Panc1 (cell line): ENCODE data around the gene VSIG10L2. TPM values are rescaled to one million over a fixed set of nuclear protein-coding genes. Genes with fewer than 3 reads are reported as not detected.

Experiments used
- ATAC-seq: fragments of 200-7000 bp; cut with Tn5 transposase; 2 replicates; pipeline ENCODE4 v1.9.1; 2020; ENCODE audit warnings: mild to moderate bottlenecking, moderate library complexity
- BruUV-seq: library from RNA; stranded (reverse); fragments of 400-500 nt; replicated peaks from 2 replicates; lab custom pipeline; 2021; lab: Mats Ljungman, UMichigan
- CTCF ChIA-PET: fragments of 300-600 bp; sonication (Branson Sonifier 250); formaldehyde crosslinking; loops from one replicate; lab custom pipeline; 2022; ENCODE audit warnings: antibody characterized with exemption; lab: Charles Lee
- POLR2A ChIA-PET: fragments of 300-600 bp; sonication (Branson Sonifier 250); formaldehyde crosslinking; loops from one replicate; lab custom pipeline; 2022; ENCODE audit warnings: antibody characterized with exemption; lab: Charles Lee
- DNase-seq: peaks from one replicate; pipeline ENCODE4 v3.0.0-alpha.2; 2010; ENCODE audit warnings: low read depth, low spot score
- H3K27ac ChIP-seq: 2 replicates; pipeline ENCODE4 v1.5.1; 2011; ENCODE audit warnings: mild to moderate bottlenecking, low read length, inconsistent platforms
- H3K27me3 ChIP-seq: fragments of 200-500 bp; sonication (Bioruptor generic); 2 replicates; pipeline ENCODE4 v1.6.0; 2014; ENCODE audit warnings: low read length, inconsistent platforms; ENCODE audit not compliant: control insufficient read depth, insufficient read depth
- H3K36me3 ChIP-seq: fragments of 200-500 bp; sonication (Bioruptor generic); 2 replicates; pipeline ENCODE4 v1.5.1; 2014; ENCODE audit warnings: inconsistent platforms, mild to moderate bottlenecking, low read length, moderate library complexity; ENCODE audit not compliant: control insufficient read depth, insufficient read depth
- H3K4me1 ChIP-seq: 2 replicates; pipeline ENCODE4 v1.5.1; 2011; ENCODE audit warnings: inconsistent platforms, mild to moderate bottlenecking, low read length, moderate library complexity; ENCODE audit not compliant: control insufficient read depth, insufficient read depth
- H3K4me3 ChIP-seq, 2 experiments: 2 replicates each; pipeline ENCODE4 v1.5.1; 2011 to 2012; ENCODE audit warnings: low read depth in 2 of 2, low read length in 2 of 2, mild to moderate bottlenecking in 2 of 2, inconsistent platforms in 1 of 2, moderate library complexity in 1 of 2
- H3K9me3 ChIP-seq: fragments of 200-500 bp; sonication (Bioruptor generic); 2 replicates; pipeline ENCODE4 v1.5.1; 2014; ENCODE audit warnings: low read depth, mild to moderate bottlenecking, inconsistent platforms, low read length, moderate library complexity; ENCODE audit not compliant: control insufficient read depth, insufficient read depth
- CTCF ChIP-seq: fragments of 450-650 bp; IDR thresholded peaks from 2 replicates; pipeline ENCODE4 v1.5.1; 2017; ENCODE audit warnings: mild to moderate bottlenecking
- POLR2AphosphoS5 ChIP-seq: IDR thresholded peaks from 2 replicates; pipeline ENCODE4 v1.6.1; 2012; ENCODE audit warnings: mild to moderate bottlenecking, low read depth, low read length, moderate library complexity
- REST ChIP-seq, 2 experiments: IDR thresholded peaks; 2 replicates each; pipeline ENCODE4 v1.6.1; 2011 to 2012; ENCODE audit warnings: low read depth in 2 of 2, control low read depth in 1 of 2, low read length in 1 of 2, mild to moderate bottlenecking in 1 of 2, moderate library complexity in 1 of 2; ENCODE audit not compliant: insufficient read depth in 1 of 2
- SIN3A ChIP-seq: IDR thresholded peaks from 2 replicates; pipeline ENCODE4 v1.6.1; 2012; ENCODE audit warnings: low read depth, mild to moderate bottlenecking, low read length, moderate library complexity, borderline replicate concordance; ENCODE audit not compliant: insufficient read depth
- TCF7L2 ChIP-seq: IDR thresholded peaks from 2 replicates; pipeline ENCODE4 v1.6.1; 2011; ENCODE audit warnings: mild to moderate bottlenecking, low read depth, low read length, inconsistent platforms
- in situ Hi-C: cut with HindIII; loops from 2 replicates; pipeline ENCODE4 v1.10.0; 2016; ENCODE audit warnings: low sequenced_read_pairs, low pct_unique_long_range_greater_than_20kb
- intact Hi-C: fragments of 100-400 bp; cut with micrococcal nuclease; formaldehyde crosslinking; loops from one replicate; pipeline ENCODE4 v1.10.0; 2022; ENCODE audit not compliant: unreplicated experiment
- total RNA-seq: library from RNA; stranded (reverse); gene quantifications from one replicate; pipeline ENCODE4 v1.2.1, GENCODE V29; 2021; ENCODE audit not compliant: unreplicated experiment

Gene VSIG10L2
- total RNA-seq, 1 experiment from 2014 or later = not detected

- Histone ChIP-seq H3K27ac (no peak overlapping the region), H3K9me3 (no peaks in the 10 kb centered on the region), H3K4me1 (no peaks in the 10 kb centered on the region), H3K36me3 (no peaks in the 10 kb centered on the region), H3K27me3 (no peaks in the 10 kb centered on the region), H3K4me3 (no peak overlapping the region)
- in situ Hi-C loops = no loop called here
- DNase-seq (no peak), ATAC-seq (no peak)
- TF ChIP-seq SIN3A (no peak), POLR2AphosphoS5 (no peak), REST (IDR thresholded peaks at IDR 0.05; ENCODE audit: insufficient read depth in 1 of 2, low read depth in 2 of 2, low read length in 1 of 2) (no peak), CTCF (no peak), TCF7L2 (no peak)
- POLR2A ChIA-PET = no interaction called here
- CTCF ChIA-PET = no interaction called here
- no TSS peak for BruUV-seq
- intact Hi-C loops = no loop called here
These were observed 9.2 kb downstream of the VSIG10L2 start for GRCh38 chr11:125954945-125955640.

DNA sequence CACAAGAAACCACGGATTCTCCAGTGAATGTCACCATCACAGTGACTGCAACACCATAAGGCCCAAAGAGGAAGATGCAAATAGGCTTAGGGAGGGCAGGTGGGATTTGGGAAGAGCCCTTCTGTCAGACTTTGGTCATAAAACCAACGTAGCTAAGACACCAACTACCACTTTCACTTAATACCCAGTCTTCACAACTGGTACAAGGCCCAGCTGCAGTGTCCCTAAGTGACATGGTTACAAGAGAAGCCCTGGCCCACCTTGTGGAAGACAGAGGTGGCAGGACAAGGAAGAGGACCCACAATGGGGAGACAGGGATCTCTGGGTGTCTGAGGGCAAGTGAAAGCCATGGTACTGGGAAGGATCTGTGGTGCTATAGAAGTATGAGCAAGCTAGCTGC is 10.0 kb downstream of the VSIG10L2 start:
- no peak for ATAC-seq
- in situ Hi-C loops = no loop called here
- BruUV-seq = no TSS peak
- DNase-seq = no peak
- Histone ChIP-seq H3K4me3 (no peak overlapping the region), H3K27me3 (no peaks in the 10 kb centered on the region), H3K27ac (no peak overlapping the region), H3K9me3 (no peaks in the 10 kb centered on the region), H3K4me1 (no peaks in the 10 kb centered on the region), H3K36me3 (no peaks in the 10 kb centered on the region)
- ChIA-PET POLR2A (no interaction called here), CTCF (no interaction called here)
- intact Hi-C loops = no loop called here
- TF ChIP-seq TCF7L2 = no peak

- no peak overlapping the region for H3K27ac ChIP-seq
- TF ChIP-seq SIN3A (no peak), TCF7L2 (no peak), CTCF (no peak), REST (IDR thresholded peaks at IDR 0.05; ENCODE audit: insufficient read depth in 1 of 2, low read depth in 2 of 2, low read length in 1 of 2) (no peak), POLR2AphosphoS5 (no peak)
- BruUV-seq = no TSS peak
- no peaks in the 10 kb centered on the region for H3K36me3 ChIP-seq
- in situ Hi-C loops = no loop called here
- DNase-seq (no peak), ATAC-seq (no peak)
- ChIA-PET CTCF (no interaction called here), POLR2A (no interaction called here)
- no peaks in the 10 kb centered on the region for H3K9me3 ChIP-seq
- H3K4me1 ChIP-seq = no peaks in the 10 kb centered on the region
- H3K4me3 ChIP-seq = no peak overlapping the region
- intact Hi-C loops = no loop called here
- no peaks in the 10 kb centered on the region for H3K27me3 ChIP-seq
These were observed 10.7 kb downstream of the VSIG10L2 start for GRCh38 chr11:125956391-125957134.
